Hippocampal formation (tissue), 2 donors: Measurements from ENCODE around the gene HOXD12.

Experiments
- DNase-seq, 2 donors: peaks; one replicate each; lab custom pipeline; 2025; lab: John Stamatoyannopoulos, UW

Gene HOXD12

GRCh38 chr2:176105078-176105729, 5.6 kb downstream of the HOXD12 start:
- DNase-seq, result no peak

- no peak for DNase-seq
Measured at GRCh38 chr2:176105730-176106580, 6.4 kb downstream of the HOXD12 start.

GRCh38 chr2:176106581-176107539, 7.3 kb downstream of the HOXD12 start, which contains the start of gene HOXD11:
Gene HOXD11 (plus strand): TSS chr2:176107280. CDS start chr2:176107356, 76 bp downstream.
- DNase-seq, result no peak

GRCh38 chr2:176107731-176108181, 8.2 kb downstream of the HOXD12 start:
- no peak for DNase-seq

GRCh38 chr2:176109192-176109901, 9.8 kb downstream of the HOXD12 start:
- DNase-seq, result no peak

DNA sequence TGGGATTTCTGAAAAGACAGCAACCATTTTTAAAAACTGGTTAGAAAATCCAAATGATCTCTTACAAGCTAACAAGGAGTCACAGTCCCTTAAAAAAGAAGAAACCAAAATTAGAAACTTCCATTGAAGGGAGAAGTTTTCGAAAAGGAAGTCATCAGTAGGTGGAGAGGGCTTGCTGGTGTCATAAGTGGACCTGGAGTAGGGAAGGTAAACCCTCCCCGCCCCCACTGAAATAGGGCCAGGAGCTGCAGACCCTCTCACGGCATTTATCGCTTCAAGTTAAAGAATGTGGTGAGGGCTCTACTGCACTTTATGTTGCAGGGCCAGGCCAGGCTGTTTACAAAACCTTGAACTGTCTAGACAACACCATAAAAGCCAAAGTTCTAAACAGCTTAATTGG, 10.4 kb downstream of the HOXD12 start:
- DNase-seq, result no peak

DNA sequence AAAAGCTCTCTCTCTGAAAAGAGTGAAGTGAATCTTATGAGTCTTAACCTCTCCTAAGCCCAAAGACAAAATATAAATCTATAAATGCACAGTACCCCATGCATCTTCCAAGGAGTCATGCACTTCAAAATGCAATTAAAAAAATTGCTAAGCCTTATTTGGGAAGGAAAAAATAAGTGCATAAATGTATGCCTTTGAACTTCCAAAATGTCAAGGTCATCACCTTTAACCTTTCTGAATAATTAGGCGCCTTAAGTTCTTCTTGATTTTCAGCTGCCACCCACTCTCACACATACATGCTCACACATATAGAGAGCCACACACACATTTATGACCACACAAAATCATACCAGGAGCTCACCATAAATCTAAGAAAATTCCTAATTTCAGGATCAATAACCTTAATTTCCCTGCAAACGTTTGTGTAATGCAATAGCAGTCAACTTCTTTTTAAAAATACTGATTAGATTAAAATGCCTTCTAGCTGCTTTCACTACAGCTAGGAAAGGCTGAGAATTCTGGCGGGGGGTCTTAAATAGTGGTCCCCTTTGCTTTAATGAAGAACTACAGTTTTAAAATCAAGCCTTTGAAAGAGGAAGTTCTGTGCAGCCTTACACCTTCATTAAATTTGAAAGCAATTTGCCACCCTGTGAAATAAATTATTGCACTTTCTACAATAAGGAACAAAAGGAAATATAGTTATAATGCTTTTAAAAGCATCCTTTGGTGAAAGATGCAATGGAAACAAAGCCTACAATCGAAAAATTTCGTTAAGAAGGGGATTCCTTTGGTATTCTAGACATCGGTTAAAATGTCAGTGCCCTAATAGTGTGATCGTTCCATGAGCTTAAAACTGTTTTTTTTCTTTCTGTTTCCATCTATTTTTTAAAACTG, 11.1 kb downstream of the HOXD12 start:
- no peak for DNase-seq

DNA sequence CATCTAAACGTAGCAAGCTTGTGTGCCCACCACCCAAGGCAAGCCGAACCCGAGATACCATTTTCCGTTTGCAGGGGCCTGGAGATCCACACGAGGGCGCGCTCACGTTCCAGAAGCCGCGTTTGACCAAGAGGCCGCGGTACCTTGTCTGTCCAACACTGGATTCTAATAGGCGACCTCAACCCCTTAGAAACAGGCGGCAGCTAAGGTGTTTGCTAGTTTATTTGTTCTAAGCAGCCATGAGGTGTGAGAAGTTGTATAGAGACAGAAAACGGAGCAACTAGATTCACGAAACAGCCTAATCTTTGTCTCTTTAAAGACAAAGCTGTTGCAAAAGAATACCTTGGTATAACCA, 11.7 kb downstream of the HOXD12 start:
- no peak for DNase-seq

DNA sequence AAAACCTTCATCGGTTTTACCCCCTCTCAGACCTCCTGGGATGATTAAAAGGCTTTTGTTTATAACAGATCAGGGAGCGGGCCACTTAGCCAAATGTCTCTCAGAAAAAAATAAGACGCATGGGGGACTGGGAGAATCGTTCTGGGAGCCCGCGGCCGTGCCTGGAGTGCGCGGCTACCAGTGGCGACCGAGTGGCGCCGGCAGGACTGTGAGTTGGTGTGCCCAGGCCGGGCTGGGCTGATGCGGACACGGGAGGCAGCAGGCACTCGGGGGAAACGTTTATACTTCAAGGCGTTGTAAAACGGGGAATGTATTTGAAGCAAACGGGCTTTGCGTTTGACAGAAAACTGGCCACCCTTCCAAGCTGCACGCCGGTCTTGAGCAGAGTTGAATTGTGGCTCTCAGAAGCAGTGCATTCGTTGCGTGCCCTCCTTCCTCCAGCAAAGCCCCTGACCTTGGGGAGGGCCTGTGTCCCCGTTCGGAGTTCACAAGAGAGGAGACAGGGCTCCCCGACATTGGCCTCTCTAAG, 12.3 kb downstream of the HOXD12 start:
- no peak for DNase-seq

- DNase-seq, result no peak
Measured at GRCh38 chr2:176112375-176113302, 13.0 kb downstream of the HOXD12 start.

DNA sequence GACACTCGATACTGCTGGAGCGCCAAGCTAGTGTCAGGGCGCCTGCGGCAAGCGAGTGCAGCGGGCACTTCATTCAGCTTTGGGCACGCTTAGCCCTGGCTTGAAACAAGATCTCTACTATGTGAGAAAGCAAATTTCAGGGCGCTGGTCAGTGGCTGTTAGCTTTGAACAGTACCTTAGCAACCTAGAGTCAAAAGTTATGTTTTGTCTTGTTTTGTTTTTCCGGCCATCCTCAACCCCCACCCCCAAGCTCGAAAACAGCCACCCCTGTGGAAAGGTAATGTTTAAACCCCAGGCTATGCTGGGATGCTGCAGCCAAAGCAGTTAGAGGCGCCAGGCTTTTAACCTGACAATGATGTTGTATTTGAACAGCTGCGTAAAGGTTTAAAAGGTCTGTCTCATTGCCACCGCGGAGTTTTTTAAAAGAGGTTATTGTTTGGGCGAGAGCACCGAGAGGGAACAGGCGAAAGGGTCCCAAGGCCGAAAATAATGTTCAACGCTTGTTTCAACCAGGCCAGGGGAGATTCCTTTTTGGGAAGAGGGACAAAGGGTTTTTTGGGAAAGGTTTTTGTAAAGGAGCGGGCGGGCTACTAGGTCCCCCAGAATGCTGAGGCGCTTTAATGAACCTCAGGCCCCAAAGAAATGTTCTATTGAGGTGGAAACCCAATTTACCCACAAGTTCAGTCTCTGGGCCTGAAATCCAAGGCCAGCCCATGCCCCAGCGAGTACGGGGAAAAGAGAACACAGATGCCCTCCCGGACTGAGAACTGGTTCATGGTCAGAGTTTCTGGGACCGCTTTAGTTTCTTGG, 14.7 kb downstream of the HOXD12 start:
- no peak for DNase-seq

DNA sequence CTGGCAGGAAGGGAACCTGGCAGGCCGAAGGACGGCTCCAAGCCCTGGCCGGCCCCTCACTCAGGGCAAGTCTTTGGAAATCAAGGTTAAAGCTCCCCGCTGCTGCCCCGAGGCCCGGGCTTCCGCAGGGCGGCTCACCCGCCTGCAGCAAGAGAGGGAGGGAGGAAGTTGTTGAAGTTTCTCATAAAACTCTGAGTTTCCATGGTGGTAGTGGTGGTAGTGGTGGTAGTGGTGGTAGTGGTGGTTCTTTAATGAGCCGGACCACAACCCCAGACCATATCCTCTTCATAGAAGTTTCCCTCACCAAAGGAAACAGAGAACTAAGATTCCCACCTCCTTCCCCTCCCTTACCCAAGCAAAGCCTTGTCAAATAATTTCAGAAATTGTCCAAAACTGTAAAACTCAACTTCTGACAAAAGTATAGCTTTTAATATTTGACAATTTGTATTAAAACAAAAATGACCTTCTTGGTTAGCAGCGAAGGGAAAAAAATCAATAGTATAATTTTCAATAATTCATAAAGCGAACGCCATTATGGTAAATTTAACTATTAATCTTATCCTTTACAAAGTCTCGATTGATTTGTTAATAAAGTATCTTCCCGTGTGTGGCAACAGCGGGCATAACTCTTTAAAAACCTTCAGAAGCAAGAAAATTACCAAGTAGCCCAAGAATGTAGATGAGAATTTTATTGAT, 15.5 kb downstream of the HOXD12 start:
- DNase-seq, result no peak

- DNase-seq, result no peak
Measured at GRCh38 chr2:176115883-176116813, 16.6 kb downstream of the HOXD12 start, which contains the start of gene HOXD10. Gene HOXD10 (plus strand): TSS chr2:176116778. CDS start chr2:176116834, 56 bp downstream.

DNA sequence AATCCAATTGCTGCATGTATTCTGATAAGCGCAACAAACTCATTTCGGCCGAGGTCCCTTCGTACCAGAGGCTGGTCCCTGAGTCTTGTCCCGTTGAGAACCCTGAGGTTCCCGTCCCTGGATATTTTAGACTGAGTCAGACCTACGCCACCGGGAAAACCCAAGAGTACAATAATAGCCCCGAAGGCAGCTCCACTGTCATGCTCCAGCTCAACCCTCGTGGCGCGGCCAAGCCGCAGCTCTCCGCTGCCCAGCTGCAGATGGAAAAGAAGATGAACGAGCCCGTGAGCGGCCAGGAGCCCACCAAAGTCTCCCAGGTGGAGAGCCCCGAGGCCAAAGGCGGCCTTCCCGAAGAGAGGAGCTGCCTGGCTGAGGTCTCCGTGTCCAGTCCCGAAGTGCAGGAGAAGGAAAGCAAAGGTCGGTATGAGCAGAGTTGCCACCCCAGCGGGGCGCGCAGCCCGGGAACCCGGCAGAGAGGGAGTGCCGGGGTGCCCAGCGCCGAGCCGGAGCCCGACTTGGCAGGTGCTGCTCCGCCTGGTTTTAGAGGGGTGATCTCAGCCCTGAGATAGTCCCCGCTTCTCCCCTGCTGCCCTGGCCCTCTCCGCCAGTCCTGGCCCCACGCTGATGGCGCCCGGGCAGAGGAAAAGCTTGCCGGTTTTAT, 17.7 kb downstream of the HOXD12 start:
- no peak for DNase-seq

GRCh38 chr2:176117823-176118371, 18.3 kb downstream of the HOXD12 start:
- no peak for DNase-seq
